ENCODE data around the gene RABGGTA.

DNA sequence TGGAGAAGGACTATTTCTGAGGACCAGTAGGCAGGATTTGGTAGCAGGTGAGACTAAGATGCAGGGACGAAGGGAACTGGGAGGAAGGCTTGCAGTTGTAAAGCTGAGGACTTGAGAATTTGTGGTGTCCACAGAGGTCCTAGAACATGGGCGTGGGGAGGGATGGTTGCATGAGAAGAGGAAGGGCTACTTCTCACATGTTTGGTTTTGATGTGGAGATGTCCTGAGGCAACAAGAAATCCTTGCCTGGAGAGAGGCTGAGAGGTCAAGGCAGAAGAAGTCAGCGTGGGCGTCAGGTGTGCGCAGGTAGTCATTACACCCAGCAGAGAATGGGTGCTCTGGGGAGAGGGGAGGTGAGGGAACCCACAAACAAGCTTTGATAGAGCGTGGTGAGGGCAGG lies 5.7 kb upstream of the RABGGTA start:
- TF ChIP-seq, protein P1, sequence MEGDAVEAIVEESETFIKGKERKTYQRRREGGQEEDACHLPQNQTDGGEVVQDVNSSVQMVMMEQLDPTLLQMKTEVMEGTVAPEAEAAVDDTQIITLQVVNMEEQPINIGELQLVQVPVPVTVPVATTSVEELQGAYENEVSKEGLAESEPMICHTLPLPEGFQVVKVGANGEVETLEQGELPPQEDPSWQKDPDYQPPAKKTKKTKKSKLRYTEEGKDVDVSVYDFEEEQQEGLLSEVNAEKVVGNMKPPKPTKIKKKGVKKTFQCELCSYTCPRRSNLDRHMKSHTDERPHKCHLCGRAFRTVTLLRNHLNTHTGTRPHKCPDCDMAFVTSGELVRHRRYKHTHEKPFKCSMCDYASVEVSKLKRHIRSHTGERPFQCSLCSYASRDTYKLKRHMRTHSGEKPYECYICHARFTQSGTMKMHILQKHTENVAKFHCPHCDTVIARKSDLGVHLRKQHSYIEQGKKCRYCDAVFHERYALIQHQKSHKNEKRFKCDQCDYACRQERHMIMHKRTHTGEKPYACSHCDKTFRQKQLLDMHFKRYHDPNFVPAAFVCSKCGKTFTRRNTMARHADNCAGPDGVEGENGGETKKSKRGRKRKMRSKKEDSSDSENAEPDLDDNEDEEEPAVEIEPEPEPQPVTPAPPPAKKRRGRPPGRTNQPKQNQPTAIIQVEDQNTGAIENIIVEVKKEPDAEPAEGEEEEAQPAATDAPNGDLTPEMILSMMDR (IDR thresholded peaks at IDR 0.05), result no peak
- no peak for TF ChIP-seq POLR2A (IDR thresholded peaks at IDR 0.05)

Measured in ovary (tissue), 3 donors.